Loucy (cell line): ENCODE data around the gene SLC25A40.
A peak's percentile ranks its signal among the peaks of the same experiment; 100 is the strongest.

ENCODE experiments used
- EZH2phosphoT487 ChIP-seq: fragments of 200-600 bp; IDR thresholded peaks from 2 replicates; pipeline ENCODE4 v1.6.1; 2018; ENCODE audit warnings: antibody characterized with exemption, mild to moderate bottlenecking, moderate library complexity, borderline replicate concordance
- TF ChIP-seq, protein P1 (sequence below): fragments of 200-600 bp; sonication (generic); conservative IDR thresholded peaks from 2 replicates; pipeline ENCODE4 v1.5.1; 2014; ENCODE audit warnings: mild to moderate bottlenecking, antibody characterized with exemption, low read length

DNA sequence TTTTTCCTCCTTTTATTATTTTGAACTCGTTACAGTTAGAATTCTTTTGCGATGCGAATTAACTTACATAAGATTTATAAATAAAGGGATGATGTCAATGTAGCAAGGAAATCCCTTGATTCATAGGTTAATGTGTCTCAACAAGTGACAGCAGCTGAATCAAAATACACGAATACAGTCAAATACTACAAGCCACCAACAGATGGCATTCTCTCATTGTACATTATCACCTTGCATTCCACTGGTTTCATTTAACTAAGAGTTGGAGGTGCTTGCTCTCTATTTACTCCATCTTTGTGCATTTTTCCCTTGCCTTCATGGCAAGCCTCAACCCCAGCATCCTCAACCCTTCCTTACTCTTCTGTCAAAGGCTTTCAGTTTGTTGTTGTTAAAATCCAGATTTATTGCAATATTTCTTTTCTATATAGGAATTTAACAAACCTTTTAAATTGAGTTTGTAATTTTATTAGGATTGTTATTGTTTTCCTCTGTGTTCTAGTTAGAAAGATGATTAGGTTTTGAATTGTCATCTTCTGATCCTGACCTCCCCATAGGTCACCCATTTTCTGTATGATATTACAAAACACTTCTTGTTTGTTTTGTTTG lies 78.3 kb downstream of the SLC25A40 start:
- TF ChIP-seq, protein P1, sequence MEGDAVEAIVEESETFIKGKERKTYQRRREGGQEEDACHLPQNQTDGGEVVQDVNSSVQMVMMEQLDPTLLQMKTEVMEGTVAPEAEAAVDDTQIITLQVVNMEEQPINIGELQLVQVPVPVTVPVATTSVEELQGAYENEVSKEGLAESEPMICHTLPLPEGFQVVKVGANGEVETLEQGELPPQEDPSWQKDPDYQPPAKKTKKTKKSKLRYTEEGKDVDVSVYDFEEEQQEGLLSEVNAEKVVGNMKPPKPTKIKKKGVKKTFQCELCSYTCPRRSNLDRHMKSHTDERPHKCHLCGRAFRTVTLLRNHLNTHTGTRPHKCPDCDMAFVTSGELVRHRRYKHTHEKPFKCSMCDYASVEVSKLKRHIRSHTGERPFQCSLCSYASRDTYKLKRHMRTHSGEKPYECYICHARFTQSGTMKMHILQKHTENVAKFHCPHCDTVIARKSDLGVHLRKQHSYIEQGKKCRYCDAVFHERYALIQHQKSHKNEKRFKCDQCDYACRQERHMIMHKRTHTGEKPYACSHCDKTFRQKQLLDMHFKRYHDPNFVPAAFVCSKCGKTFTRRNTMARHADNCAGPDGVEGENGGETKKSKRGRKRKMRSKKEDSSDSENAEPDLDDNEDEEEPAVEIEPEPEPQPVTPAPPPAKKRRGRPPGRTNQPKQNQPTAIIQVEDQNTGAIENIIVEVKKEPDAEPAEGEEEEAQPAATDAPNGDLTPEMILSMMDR, result peak; percentile 79
- TF ChIP-seq EZH2phosphoT487, result no peak
